Fibroblast of mammary gland (primary cell): ENCODE data around the gene RARS2.

Experiments
- DNase-seq: peaks from one replicate; pipeline ENCODE4 v3.0.0-alpha.2; 2010; ENCODE audit warnings: low read depth
- H3K4me3 ChIP-seq: 2 replicates; pipeline ENCODE4 v1.5.1; 2011; ENCODE audit warnings: low read depth, mild to moderate bottlenecking, low read length, moderate library complexity; ENCODE audit not compliant: control insufficient read depth
- TF ChIP-seq, protein P1 (sequence below): conservative IDR thresholded peaks from 2 replicates; pipeline ENCODE4 v1.5.1; 2011; ENCODE audit warnings: low read depth, low read length, inconsistent platforms; ENCODE audit not compliant: control insufficient read depth, insufficient read depth

Gene RARS2

DNA sequence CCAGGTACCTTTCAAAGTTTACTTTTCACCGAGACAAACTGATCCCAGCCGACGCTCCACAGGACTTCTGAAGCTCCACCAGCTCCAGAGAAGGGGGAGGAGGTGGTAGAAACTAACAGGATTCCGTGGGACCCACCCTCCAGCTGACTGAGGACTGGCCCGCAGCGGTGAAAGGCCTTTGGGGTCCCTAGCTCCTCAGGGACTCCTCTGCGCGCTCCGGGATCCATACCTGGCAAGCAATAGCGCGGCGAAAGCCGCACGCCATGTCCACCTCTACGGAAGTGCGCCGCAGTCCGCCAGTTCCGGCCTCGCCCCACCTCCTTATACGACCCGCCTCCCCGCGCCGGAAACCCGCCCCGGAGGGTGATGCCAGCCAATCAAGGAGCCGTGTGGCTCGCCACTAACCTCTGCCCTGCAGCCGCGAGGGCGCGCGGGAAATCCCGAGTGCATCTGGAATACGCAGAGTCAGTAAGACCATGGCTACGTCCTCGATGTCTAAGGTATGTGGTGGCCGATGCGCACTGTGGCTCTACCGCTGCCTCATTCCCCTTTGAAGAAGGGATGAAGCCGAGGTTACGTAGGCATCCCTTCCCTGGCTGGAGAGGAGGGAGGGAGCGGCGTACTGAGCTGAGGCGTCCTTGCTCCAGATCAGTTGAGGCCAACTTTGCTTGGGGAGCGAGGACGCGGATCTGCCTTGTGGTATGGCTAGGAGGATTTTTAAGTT lies at the start of gene RARS2, which contains the start of gene ORC3:
Gene RARS2 (minus strand): TSS at position 295 of the 724 bp plus-strand sequence. CDS start 30 bp downstream, at position 265.
Gene ORC3 (plus strand): TSS at position 443 of the 724 bp plus-strand sequence. CDS start 34 bp downstream, at position 477.
- peak; percentile 91 for DNase-seq
- H3K4me3 ChIP-seq = peak within 1 kb of the TSS; percentile 68
- TF ChIP-seq, protein P1, sequence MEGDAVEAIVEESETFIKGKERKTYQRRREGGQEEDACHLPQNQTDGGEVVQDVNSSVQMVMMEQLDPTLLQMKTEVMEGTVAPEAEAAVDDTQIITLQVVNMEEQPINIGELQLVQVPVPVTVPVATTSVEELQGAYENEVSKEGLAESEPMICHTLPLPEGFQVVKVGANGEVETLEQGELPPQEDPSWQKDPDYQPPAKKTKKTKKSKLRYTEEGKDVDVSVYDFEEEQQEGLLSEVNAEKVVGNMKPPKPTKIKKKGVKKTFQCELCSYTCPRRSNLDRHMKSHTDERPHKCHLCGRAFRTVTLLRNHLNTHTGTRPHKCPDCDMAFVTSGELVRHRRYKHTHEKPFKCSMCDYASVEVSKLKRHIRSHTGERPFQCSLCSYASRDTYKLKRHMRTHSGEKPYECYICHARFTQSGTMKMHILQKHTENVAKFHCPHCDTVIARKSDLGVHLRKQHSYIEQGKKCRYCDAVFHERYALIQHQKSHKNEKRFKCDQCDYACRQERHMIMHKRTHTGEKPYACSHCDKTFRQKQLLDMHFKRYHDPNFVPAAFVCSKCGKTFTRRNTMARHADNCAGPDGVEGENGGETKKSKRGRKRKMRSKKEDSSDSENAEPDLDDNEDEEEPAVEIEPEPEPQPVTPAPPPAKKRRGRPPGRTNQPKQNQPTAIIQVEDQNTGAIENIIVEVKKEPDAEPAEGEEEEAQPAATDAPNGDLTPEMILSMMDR = no peak

- TF ChIP-seq, protein P1 = no peak
- no peak for DNase-seq
- no peak overlapping the region for H3K4me3 ChIP-seq
Observed at GRCh38 chr6:87639373-87639772, 49.6 kb upstream of the RARS2 start.

DNA sequence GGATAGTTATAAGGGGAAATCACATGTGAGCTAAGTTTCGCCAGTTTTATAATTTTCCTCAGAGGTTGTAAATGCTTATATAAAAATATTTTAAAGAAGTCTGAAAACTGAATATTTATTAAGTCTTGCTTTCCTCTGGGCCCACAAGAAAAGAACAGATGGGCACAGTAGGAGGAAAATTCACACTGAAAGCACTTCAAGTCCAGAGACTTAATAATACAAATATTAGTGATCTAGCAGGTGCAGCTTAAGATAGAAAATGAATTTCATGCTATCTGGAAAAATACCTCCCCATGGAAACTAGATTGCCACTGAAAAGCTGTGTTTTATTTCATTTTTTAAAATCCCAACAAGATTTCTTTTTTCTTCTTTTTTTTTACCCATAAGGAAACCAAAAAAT lies 47.3 kb upstream of the RARS2 start:
- H3K4me3 ChIP-seq = no peak overlapping the region
- DNase-seq = no peak
- TF ChIP-seq, protein P1 = no peak

- no peak for DNase-seq
- TF ChIP-seq, protein P1 = no peak
- no peak overlapping the region for H3K4me3 ChIP-seq
Observed at GRCh38 chr6:87636315-87636714, 46.5 kb upstream of the RARS2 start.

DNA sequence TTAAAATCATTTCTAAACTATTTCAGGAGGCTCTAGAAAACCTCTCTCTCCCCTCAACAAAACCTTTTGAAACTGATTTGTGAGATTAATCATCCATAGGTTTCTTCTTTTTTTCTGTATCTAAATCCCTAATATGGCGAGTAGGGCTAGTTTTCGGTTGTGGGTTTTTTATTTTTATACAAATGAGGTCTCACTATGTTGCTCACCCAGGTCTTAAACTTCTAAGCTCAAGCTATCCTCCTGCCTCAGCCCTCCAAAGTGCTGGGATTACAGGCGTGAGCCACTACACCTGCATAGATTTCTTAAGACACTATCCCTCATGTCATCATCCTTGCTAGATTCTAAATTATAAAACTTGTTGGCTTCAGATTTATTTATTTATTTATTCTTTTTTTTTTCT lies 44.1 kb upstream of the RARS2 start:
- no peak overlapping the region for H3K4me3 ChIP-seq
- TF ChIP-seq, protein P1 = no peak
- DNase-seq = no peak

DNA sequence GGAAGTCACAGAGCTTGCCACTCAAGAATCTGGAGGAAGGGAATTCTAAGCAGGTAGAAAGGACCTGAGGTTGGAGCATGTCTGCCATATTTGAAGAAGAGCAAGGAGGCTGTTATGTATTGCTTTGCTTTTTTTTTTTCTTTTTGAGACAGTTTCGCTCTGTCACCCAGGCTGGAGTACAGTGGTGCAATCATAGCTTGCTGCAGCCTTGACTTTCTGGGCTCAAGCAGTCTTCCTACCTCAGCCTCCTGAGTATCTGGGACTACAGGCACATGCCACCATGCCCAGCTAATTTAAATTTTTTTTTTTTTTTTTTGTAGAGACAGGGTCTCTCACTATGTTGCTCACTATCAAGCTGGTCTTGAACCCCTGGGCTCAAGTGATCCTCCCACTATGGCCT lies 41.0 kb upstream of the RARS2 start:
- no peak overlapping the region for H3K4me3 ChIP-seq
- TF ChIP-seq, protein P1 = no peak
- DNase-seq = no peak
